CD4-positive, alpha-beta T cell treated with Interleukin-4 for 1 hour (primary cell): Measurements from ENCODE around the gene LDHAL6B.

Source experiments
- DNase-seq, 2 donors: peaks; one replicate each; pipeline ENCODE4 v3.0.0-alpha.2; 2020 to 2022

The LDHAL6B gene

DNA sequence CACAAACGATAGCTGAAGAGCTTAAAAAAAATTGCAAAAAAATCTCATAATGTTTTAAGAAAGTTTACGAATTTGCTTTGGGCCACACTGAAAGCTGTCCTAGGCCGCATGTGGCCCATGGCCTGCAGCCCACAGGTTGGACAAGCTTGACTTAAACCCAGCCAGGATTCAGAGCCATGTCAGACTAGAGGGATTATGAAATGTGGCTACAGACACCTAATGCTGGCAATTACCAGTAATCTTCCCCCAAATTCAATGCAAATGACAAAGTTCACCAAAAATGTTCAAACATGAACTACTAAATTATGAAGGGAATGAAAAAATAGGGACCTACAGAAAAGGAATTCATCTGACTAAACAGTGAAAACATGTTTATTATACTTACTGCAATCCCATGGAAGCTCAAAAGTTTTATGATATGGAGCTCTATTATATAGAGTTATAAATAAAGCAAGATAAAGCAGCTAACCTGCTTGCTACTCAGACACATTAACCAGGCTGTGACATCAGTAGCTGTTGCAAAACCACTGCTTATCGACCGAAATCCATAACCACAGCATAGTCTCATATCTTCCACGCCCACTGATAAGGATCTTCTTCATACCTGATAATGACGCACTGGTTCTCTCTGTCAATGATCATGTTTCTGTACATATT, 49.2 kb downstream of the LDHAL6B start:
- DNase-seq: peak in 1 of 2 donors; percentile 34

DNA sequence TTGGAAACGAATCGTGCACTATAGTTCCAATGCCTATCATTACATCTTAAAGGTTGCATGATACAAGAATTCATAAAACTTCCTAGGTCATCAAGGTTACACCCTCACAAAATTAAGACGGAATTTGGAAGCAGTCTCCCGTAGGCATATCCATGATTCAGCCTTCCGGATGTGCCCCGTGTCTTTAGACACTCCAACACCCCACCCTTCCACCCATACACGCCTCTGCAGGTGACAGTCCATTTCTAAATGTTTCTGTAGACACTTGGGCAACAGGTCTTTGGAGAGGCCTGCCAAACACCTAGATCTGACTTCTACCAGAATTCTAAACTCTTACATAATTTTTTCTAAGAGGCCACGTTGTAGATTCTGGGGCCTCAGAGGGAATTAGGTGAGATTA, 49.8 kb downstream of the LDHAL6B start:
- no peak for DNase-seq

DNA sequence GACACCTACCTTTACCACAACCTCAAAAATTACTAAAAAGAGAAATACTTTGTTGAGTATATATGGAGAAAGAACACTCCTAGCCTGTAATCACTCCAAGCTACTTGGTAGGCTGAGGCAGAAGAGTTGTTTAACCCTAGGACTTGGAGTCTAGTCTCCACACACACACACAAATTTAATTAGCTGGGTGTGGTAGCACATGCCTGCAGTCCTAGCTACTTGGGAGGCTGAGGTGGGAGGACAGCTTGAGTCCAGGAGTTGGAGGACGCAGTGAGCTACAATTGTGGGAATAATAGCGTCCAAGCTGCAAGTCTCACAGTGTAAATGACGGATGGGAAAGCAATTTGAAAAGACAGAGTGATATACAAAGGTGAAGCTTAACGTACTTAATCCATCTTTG, 50.5 kb downstream of the LDHAL6B start:
- DNase-seq: no peak
